Endometrium (tissue), 2 donors: ENCODE results near the gene ADRB2.
A peak's percentile ranks its signal among the peaks of the same experiment; 100 is the strongest.

Experiments used
- FAIRE-seq: peaks from 2 replicates; lab custom pipeline; 2012; peaks lifted over from hg19 to GRCh38; lab: Jason Lieb, UNC
- donor health status: control.
- donor health status: control.

Gene ADRB2

GRCh38 chr5:148831590-148832565 lies 5.5 kb downstream of the ADRB2 start:
- FAIRE-seq, result no peak

GRCh38 chr5:148833122-148833521 lies 6.7 kb downstream of the ADRB2 start:
- no peak for FAIRE-seq

DNA sequence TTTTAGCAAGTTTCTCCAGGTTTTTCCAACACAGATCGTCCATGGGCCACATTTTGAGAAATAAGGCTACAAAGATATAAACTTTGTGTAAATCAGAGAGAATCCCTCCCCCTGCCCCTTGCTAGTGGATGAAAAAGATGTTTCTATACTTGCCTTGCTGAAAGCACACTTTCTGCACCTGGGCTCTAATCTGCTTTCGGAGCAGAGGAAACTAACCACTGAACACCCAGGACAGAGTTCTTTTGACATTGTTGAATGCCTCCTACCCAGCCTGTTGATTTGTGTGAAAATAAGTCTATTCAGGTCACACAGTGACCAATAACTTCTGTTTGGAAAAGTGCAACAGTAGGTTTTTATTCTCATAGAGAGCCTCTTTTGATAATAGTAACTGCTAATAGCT lies 7.5 kb downstream of the ADRB2 start:
- FAIRE-seq, result no peak

GRCh38 chr5:148834689-148835088 lies 8.3 kb downstream of the ADRB2 start:
- FAIRE-seq, result no peak

DNA sequence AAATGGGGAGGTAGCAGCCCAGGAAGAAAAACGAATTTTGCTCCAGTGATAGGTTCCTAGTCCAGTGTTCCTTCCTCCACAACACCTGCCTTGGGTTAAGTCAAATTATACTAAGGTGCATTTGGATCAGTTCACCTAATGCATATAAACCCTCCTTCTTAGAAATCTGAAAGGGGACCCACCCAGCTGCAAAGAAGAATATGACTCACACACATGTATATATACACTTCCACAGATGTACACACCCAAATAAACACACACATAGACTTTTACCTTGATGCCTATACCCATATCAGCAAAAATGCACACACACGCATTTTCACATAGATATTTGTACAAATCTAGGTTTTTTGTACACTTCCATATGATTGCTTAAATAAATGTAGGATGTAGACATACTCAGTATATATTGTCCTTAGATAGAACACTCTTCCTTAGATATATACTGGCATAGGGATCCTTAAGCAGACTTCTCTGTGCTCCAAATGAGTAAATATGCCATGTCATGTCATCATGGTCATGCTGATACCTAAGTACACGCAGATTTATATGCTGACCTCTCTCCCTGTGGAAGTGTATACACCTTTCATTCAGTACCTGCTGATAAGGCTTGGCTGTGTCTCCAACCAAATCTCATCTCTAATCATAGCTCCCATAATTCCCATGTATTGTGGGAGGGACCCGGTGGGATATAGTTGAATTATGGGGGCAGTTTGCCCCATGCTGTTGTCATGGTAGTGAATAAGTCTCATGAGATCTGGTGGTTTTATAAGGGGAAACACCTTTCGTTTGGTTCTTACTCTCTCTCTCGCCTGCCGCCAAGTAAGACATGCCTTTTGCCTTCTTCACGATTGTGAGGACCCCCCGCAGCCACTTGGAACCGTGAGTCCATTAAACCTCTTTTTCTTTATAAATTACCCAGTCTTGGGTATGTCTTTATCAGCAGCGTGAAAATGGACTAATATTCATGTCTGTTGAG lies 10.2 kb downstream of the ADRB2 start:
- no peak for FAIRE-seq

DNA sequence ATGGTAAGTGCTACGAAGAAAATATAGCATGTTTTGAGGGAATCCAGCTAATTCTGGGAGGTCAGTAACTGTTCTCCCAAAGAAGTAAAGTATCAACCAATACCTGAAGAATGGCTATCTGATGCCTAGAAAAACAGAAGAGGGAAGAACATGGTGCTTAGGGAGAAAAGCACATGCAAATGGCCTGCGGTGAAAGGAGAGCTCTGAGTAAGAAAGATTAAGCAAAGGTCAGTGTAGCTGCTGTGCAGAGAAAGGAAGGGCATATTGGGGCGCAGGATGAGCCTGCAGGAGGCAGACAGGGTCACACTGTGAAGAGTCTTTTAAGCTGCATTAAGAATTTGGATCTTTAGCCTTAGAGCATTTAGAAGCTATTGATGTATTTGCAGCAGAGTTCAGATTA lies 11.0 kb downstream of the ADRB2 start:
- no peak for FAIRE-seq

GRCh38 chr5:148838357-148838756 lies 11.9 kb downstream of the ADRB2 start:
- FAIRE-seq, result no peak

GRCh38 chr5:148839960-148840359 lies 13.5 kb downstream of the ADRB2 start:
- FAIRE-seq, result no peak

GRCh38 chr5:148840531-148840930 lies 14.1 kb downstream of the ADRB2 start:
- FAIRE-seq, result no peak

DNA sequence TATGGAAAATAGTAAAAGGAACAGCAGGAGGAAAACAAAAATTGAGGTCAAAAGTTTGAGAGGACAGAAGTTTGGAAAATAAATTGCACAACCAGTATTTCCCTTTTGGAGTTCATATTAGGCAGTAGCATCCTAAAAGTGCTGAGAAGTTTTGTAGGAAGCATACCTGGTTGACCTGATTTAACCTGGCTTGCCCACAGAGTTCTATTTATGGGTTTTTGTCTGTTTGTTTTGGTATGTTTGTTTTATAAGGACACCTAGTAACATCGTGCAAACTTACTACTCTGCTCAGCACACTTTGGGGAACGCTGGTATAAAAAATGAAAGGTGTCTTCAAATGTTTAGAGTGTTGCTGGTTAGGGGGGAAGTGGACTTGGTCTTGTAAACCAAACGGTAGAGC lies 15.1 kb downstream of the ADRB2 start:
- FAIRE-seq, result no peak

DNA sequence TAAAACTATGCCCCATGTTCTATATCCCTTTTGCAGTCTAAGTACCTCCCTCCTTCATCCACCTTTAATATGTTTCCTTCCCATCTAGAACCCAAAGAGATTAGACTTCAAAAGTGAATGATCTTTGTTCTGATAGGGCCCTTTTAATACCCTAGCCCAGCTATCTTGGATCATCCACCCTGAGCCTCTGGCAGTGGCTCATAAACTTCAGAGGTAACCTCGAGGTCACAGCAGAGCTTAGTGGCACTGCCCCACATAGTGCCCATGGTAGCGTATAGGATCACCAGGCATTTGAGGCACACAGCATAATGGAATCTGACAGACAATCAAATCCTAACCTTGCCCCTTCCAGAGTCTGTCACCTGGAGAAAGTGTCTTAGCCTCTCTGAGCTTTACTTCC lies 15.8 kb downstream of the ADRB2 start:
- no peak for FAIRE-seq

DNA sequence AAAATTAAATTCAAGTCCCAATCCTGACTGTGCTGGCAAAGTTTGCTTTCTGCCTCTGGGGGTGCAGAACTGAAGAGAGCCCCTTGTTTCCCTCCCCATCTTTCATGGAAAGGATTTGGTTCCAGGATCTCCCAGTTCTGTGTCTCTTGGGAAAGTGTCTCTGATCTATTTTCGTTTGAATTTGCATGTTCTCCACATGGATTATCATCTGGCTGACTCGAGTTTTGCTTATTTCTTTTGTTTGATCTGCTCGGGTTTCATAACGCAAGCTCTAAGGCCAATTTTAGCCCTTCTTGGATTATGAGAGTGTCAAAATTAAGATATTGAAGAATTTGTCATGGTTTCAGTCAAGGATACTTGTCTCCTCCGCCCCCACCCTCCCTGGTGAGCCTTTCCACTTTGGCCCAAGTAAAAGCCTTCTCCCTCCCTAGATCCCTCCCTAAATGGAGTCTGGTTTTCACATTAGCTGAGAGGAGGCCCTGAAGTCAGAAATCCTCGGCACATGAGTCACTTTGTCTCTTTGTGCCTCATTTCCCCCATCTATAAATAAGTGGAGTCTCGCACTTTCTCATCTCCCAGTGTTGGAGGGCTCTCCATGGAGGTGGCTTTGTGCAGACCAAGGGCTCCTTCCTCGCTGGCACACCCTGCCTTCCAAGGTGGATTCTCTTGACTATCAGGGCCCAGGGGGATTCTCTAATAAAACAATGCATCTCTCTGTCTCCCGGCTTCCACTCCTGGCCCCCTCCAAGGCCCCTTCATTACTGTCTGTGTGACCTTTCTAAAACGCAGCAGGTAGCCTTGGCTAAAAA lies 17.3 kb downstream of the ADRB2 start:
- FAIRE-seq, result no peak

GRCh38 chr5:148844433-148845280 lies 18.2 kb downstream of the ADRB2 start:
- FAIRE-seq, result no peak

DNA sequence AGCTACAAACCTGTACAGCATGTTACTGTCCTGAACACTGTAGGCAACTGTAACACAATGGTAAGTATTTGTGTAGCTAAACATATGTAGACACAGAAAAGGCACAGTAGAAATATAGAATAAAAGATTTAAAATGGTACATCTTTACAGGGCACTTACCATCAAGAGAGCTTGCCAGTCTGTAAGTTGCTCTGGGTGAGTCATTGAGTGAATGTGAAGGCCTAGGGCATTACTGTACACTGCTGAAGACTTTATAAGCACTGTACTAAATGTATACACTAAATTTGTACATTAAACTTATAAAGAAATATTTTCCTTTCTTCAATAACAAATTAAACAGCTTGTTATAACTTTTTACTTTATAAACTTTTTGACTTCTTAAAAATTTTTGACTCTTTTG lies 20.5 kb downstream of the ADRB2 start:
- no peak for FAIRE-seq

GRCh38 chr5:148847456-148847855 lies 21.0 kb downstream of the ADRB2 start:
- FAIRE-seq, result no peak

- no peak for FAIRE-seq
These were observed 22.1 kb downstream of the ADRB2 start for GRCh38 chr5:148848393-148849031.

GRCh38 chr5:148849461-148849860 lies 23.1 kb downstream of the ADRB2 start:
- no peak for FAIRE-seq

DNA sequence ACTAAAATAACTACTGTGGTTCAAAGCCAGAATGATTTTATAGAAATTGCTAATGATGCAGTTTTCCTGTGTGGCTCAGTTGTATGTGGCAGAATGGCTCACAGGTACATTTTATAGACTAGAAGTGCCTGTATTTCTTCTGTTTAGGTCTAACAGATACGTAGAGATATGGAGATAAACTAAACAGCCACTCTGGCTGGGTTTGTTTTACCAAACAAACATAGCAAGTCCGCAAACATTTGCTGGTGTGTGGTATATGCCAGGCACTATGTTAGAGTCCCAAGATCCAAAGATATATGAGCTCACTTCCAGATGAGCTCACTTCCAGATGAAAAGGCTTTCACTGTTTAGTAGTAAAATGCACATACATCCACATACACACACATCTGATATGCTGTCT lies 24.4 kb downstream of the ADRB2 start:
- no peak for FAIRE-seq

DNA sequence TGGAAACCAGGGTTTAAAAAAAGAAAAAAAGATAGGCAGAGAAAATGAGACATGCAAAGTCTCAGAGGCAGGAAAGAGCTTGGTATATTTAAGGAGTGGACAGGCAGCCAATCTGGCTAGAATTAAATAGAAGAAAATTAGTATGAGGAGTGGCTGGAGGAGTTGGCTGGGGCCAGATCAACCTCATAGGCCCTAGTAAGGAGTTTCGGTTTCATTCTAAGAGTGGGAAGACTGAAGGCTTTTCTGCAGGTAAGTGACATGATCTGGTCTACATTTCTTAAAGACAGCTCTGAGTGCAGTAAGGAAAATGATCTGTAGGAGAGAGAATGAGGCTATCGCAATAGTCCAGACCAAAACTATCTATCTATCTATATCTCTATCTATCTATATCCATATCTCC lies 27.5 kb downstream of the ADRB2 start:
- FAIRE-seq, result no peak

DNA sequence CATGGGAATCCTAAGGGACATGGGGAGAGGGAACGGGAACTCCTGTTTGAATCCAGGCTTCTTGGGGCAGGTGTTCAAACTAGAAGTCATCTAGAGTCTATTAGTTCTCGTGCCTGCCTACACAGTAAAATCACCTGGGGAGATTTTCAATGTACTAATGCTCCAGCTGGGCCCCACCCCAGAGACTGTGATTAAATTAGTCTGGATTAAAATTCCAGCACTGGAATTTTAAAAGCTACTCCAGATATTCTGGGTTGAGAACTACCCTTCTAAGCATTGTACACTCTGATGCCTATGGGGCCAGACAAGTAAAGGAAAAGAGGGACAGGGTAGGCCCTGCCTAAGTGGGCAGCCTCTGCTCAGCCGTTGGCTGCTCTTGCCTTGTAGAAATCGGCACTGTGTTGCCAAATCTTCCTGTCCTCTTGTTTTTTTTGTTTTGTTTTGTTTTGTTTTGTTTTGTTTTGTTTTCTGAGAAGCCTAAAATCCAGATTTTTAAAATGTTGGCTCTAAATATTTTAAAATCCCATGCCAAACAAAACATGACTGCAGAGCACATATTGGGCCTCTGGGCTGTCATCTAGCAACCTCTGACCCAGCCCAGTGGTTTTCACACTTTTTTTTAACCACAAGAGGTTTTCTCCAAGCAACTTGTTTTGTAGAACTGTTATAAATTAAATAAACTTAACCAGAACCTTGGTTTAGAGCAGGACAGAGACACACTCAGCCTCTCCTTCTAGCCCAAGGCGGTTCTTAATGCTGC lies 29.0 kb downstream of the ADRB2 start:
- FAIRE-seq, result peak; percentile 92
